Lower lobe of right lung (tissue), 2 donors: Measurements from ENCODE around the gene PSMD5. TPM values are rescaled to one million over a fixed set of nuclear protein-coding genes. Genes with fewer than 3 reads are reported as not detected.

Source experiments
- ATAC-seq, 2 donors: fragments of 200-7000 bp; cut with Tn5 transposase; one replicate each; pipeline ENCODE4 v1.9.1; 2020 to 2022; ENCODE audit warnings: mild to moderate bottlenecking in 2 of 2, moderate library complexity in 2 of 2
- DNase-seq: peaks from one replicate; pipeline ENCODE4 v3.0.0-alpha.2; 2020
- H3K27ac ChIP-seq: fragments of 200-600 bp; one replicate; pipeline ENCODE4 v1.8.0; 2022
- H3K27me3 ChIP-seq: fragments of 200-600 bp; one replicate; pipeline ENCODE4 v1.8.0; 2022; ENCODE audit warnings: low read depth
- H3K36me3 ChIP-seq: fragments of 200-600 bp; one replicate; pipeline ENCODE4 v1.8.0; 2022; ENCODE audit warnings: mild to moderate bottlenecking
- H3K4me1 ChIP-seq: fragments of 200-600 bp; one replicate; pipeline ENCODE4 v1.8.0; 2022
- H3K4me3 ChIP-seq: fragments of 200-600 bp; one replicate; pipeline ENCODE4 v1.8.0; 2022; ENCODE audit warnings: mild to moderate bottlenecking
- H3K9me3 ChIP-seq: fragments of 200-600 bp; one replicate; pipeline ENCODE4 v1.8.0; 2022
- intact Hi-C: fragments of 100-400 bp; cut with DNase I; formaldehyde crosslinking; loops from one replicate; pipeline ENCODE4 v1.11.0; 2022
- total RNA-seq: library from RNA; stranded (reverse); fragmentation: NEBNext Ultra II Directional; extraction: Animal tissue kit (Norgen Biotek cat#: 25700); gene quantifications from one replicate; pipeline ENCODE4 v1.2.1, GENCODE V29; 2021
- TF ChIP-seq, protein P1 (sequence below): fragments of 200-600 bp; IDR thresholded peaks from one replicate; pipeline ENCODE4 v1.8.0; 2022; ENCODE audit warnings: antibody characterized with exemption, mild to moderate bottlenecking
- donor health status: DM: no; HTN: yes; CAD: no; lungs with severe emphysema.

PSMD5 gene
- total RNA-seq, 1 donor from 2014 or later: 34.1 TPM

GRCh38 chr9:120854596-120855327 lies 12.0 kb upstream of the PSMD5 start:
- Histone ChIP-seq H3K4me3 (no peak overlapping the region), H3K27ac (no peak overlapping the region), H3K27me3 (no peaks in the 10 kb centered on the region), H3K36me3 (peaks cover 48% of the 10 kb centered on the region), H3K9me3 (no peaks in the 10 kb centered on the region), H3K4me1 (no peaks in the 10 kb centered on the region)
- intact Hi-C loops: no loop called here
- no peak for DNase-seq
- no peak for ATAC-seq
- TF ChIP-seq, protein P1, sequence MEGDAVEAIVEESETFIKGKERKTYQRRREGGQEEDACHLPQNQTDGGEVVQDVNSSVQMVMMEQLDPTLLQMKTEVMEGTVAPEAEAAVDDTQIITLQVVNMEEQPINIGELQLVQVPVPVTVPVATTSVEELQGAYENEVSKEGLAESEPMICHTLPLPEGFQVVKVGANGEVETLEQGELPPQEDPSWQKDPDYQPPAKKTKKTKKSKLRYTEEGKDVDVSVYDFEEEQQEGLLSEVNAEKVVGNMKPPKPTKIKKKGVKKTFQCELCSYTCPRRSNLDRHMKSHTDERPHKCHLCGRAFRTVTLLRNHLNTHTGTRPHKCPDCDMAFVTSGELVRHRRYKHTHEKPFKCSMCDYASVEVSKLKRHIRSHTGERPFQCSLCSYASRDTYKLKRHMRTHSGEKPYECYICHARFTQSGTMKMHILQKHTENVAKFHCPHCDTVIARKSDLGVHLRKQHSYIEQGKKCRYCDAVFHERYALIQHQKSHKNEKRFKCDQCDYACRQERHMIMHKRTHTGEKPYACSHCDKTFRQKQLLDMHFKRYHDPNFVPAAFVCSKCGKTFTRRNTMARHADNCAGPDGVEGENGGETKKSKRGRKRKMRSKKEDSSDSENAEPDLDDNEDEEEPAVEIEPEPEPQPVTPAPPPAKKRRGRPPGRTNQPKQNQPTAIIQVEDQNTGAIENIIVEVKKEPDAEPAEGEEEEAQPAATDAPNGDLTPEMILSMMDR: no peak

DNA sequence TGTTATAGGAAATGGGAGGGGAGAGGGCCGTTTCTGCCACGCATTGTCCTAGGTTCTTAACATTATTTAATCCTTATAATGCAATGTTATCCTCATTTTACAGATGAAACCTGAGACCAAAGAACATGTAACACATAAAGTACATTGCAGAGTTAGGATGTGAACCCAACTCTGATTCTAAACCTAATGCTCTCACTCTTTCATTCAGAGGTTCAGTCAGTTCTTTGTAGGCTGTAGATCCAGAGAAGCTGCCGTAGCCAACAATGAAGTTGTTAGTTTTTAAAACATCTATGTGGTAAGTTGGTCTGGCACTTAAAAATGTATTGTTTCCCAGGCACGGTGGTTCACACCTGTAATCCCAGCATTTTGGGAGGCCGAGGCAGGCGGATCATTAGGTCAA lies 10.5 kb upstream of the PSMD5 start:
- H3K4me3 ChIP-seq: no peak overlapping the region
- DNase-seq (no peak), ATAC-seq (no peak)
- TF ChIP-seq, protein P1: no peak
- H3K27me3 ChIP-seq: no peaks in the 10 kb centered on the region
- no peaks in the 10 kb centered on the region for H3K9me3 ChIP-seq
- no peaks in the 10 kb centered on the region for H3K4me1 ChIP-seq
- intact Hi-C loops: no loop called here
- no peak overlapping the region for H3K27ac ChIP-seq
- peaks cover 43% of the 10 kb centered on the region for H3K36me3 ChIP-seq

GRCh38 chr9:120852240-120853010 lies 9.7 kb upstream of the PSMD5 start:
- no peaks in the 10 kb centered on the region for H3K27me3 ChIP-seq
- TF ChIP-seq, protein P1: no peak
- H3K4me1 ChIP-seq: no peaks in the 10 kb centered on the region
- peaks cover 36% of the 10 kb centered on the region for H3K36me3 ChIP-seq
- no peak overlapping the region for H3K4me3 ChIP-seq
- intact Hi-C loops: no loop called here
- no peaks in the 10 kb centered on the region for H3K9me3 ChIP-seq
- no peak for ATAC-seq
- DNase-seq: no peak
- no peak overlapping the region for H3K27ac ChIP-seq

- Histone ChIP-seq H3K27me3 (no peaks in the 10 kb centered on the region), H3K36me3 (peaks cover 31% of the 10 kb centered on the region), H3K9me3 (no peaks in the 10 kb centered on the region), H3K4me1 (no peaks in the 10 kb centered on the region), H3K4me3 (no peak overlapping the region), H3K27ac (no peak overlapping the region)
- no peak for DNase-seq
- TF ChIP-seq, protein P1: no peak
- ATAC-seq: no peak
- intact Hi-C loops: no loop called here
These were observed 8.7 kb upstream of the PSMD5 start for GRCh38 chr9:120851449-120851848.

DNA sequence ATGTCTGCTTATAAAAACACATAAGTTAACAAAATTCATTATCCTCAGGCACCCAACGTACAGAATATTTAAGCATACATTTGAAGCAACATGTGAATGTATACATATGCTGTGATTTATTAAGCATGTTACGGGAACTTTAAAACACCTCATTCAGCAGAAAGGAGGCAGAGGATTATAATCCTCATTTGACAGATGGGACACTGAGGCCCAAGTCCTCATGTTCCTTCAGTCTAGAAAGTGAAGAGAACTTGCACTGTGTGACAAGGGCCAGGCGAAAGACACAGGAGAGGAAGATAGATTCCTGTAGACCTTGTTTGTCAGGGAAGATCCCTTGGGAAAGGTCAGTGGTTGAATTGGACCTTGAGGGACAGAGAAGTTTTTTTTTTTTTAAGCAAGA lies 7.6 kb upstream of the PSMD5 start:
- H3K27me3 ChIP-seq: no peaks in the 10 kb centered on the region
- H3K27ac ChIP-seq: no peak overlapping the region
- H3K9me3 ChIP-seq: no peaks in the 10 kb centered on the region
- no peak overlapping the region for H3K4me3 ChIP-seq
- TF ChIP-seq, protein P1: no peak
- ATAC-seq (no peak), DNase-seq (no peak)
- intact Hi-C loops: no loop called here
- peaks cover 31% of the 10 kb centered on the region for H3K36me3 ChIP-seq
- no peaks in the 10 kb centered on the region for H3K4me1 ChIP-seq
